GM21526 (cell line): ENCODE results near the gene DLGAP5.

Experiments
- ATAC-seq: cut with Tn5 transposase; IDR thresholded peaks from one replicate; pipeline ENCODE4 v1.9.1; 2021; ENCODE audit warnings: moderate library complexity; ENCODE audit not compliant: unreplicated experiment, low FRiP score

The DLGAP5 gene, protein sequence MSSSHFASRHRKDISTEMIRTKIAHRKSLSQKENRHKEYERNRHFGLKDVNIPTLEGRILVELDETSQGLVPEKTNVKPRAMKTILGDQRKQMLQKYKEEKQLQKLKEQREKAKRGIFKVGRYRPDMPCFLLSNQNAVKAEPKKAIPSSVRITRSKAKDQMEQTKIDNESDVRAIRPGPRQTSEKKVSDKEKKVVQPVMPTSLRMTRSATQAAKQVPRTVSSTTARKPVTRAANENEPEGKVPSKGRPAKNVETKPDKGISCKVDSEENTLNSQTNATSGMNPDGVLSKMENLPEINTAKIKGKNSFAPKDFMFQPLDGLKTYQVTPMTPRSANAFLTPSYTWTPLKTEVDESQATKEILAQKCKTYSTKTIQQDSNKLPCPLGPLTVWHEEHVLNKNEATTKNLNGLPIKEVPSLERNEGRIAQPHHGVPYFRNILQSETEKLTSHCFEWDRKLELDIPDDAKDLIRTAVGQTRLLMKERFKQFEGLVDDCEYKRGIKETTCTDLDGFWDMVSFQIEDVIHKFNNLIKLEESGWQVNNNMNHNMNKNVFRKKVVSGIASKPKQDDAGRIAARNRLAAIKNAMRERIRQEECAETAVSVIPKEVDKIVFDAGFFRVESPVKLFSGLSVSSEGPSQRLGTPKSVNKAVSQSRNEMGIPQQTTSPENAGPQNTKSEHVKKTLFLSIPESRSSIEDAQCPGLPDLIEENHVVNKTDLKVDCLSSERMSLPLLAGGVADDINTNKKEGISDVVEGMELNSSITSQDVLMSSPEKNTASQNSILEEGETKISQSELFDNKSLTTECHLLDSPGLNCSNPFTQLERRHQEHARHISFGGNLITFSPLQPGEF

GRCh38 chr14:55191203-55192053, at the start of gene DLGAP5:
Gene DLGAP5, minus strand, starts transcription at chr14:55191585. Its CDS starts 2,406 bp downstream, at chr14:55189179.
- ATAC-seq: peak; percentile 95

DNA sequence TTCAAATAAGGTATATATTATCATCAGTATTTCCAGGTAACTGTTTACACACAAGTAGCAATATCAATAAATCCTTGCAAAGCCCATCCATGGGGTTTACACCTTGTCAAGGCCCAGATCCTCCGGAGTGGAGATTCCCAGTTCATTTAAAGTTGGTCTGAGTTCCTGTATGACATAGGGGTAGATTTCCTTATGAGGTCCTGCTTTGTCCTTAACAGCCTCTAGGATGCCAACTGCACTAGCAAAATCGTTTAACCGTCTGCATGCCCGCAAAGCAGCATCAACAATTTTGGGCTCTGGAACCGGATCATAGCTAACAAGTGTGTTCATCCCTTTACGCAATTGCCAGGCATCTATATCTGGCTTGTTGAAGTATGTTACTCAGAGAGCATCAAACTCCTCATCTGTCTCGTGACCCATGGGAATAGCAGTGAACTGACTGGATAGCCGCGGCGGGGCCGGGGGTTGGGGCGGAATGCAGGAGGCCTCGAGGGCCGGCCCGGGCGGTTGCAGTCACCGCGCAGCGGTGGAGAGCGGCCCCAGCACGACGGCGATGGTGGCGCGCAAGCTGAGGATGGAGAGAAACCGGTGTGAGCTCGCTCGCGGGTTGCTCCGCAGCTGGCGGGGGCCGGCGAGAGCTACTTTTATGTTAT, 49.3 kb upstream of the DLGAP5 start:
- ATAC-seq: no peak

- no peak for ATAC-seq
Measured at GRCh38 chr14:55239320-55239719, 47.9 kb upstream of the DLGAP5 start.

DNA sequence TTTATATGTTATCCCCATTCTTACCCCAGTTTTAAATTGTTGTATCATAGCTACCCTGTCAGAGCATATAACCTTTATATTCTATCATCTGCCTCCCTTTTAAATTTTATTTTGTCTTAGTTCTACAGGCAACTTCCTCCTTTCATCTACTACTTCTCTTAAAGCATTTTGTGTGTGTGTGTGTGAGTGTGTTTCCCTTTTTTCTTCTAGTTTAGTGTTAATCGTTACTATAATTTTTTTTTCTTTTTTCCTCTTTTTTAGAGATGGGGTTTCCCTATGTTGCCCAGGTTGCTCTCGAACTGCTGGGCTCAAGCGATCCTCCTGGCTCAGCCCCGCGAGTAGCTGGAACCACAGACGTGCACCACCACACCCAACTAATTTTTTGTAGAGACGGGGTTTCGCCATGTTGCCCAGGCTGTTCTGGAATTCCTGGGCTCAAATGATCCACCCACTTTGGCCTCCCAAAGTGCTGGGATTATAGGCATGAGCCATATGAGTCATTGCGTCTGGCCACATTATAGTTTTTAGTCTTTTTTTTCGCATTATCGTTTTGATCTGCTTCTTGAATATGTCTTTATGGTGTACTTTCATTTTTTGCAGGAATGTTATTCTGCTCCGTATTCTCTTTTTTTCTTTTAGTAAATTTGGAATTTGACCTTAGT, 46.8 kb upstream of the DLGAP5 start:
- ATAC-seq: no peak

DNA sequence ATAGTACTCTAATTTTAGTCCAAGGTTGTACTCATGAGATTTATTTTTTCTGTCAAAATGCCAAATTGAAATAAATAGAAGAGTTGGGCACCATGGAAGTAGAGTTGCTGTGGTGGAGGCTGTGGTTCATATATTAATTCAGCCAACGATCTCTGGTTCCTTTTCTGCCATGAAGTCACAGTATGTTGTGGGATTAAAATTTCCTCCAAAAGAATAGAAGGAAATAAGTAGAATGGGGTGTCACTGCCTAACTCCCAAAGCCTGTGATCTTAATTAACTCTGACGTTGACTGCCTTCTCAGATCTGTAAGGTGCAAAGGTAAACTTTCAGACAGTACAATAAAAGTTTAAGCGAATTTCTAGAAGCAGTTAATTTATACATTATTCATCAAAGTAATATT, 42.2 kb upstream of the DLGAP5 start:
- ATAC-seq: no peak

- no peak for ATAC-seq
Measured at GRCh38 chr14:55228261-55228660, 36.9 kb upstream of the DLGAP5 start.

GRCh38 chr14:55223364-55223763, 32.0 kb upstream of the DLGAP5 start:
- ATAC-seq: no peak

DNA sequence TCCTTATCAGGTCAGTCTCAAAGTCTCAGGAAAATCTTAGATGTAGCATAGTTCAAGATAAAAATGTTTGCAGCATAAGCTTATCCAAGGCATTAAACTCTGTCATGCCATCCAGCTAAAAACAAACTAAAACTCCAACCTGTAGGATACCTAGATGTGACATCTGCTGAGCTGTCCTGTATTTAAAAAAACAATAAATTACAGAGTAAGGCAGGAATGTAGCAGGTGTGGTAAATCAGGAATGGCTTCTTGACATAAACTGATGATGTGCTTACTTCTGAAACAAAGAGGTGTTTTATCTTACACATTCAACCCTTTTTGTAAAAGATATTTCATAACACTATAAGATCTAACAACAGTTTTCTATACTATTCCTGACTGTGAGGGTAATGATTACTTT, 30.6 kb upstream of the DLGAP5 start:
- no peak for ATAC-seq

- no peak for ATAC-seq
Measured at GRCh38 chr14:55221186-55221585, 29.8 kb upstream of the DLGAP5 start.

DNA sequence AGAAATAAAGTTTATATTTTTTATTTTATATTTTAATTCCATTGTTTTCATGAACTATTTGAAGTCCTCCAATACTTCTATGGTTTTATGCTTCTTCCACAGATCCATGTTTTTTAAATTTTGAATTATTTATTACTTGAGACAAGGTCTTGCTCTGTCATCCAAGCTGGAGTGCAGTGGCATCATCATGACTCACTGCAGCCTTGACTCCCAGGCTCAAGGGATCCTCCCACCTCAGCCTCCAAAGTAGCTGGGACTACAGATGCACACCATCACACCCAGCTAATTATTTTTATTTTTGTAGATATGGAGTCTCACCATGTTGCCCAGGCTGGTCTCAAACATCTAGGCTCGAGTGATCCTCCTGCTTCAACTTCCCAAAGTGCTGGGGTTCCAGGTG, 28.8 kb upstream of the DLGAP5 start:
- ATAC-seq: no peak

GRCh38 chr14:55212634-55213033, 21.2 kb upstream of the DLGAP5 start:
- ATAC-seq: no peak

DNA sequence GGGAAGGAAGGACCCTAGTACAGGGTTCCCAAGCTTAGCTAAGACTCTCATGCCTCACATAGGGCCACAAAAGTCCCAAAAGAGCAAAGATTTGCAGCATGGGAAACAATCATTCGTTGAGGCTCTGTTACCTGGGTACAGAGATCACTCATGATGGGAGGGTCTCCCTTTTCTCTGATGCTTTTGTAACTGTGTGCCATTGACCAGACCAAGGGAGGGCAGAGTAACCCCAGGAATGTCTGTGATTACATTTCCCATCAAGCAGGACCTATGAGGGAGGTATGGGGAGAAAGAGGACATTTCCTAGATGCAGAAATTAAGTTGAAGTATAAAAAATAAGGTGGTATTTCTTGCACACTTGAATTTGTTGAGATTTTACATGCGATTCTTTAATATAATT, 16.4 kb upstream of the DLGAP5 start:
- no peak for ATAC-seq

DNA sequence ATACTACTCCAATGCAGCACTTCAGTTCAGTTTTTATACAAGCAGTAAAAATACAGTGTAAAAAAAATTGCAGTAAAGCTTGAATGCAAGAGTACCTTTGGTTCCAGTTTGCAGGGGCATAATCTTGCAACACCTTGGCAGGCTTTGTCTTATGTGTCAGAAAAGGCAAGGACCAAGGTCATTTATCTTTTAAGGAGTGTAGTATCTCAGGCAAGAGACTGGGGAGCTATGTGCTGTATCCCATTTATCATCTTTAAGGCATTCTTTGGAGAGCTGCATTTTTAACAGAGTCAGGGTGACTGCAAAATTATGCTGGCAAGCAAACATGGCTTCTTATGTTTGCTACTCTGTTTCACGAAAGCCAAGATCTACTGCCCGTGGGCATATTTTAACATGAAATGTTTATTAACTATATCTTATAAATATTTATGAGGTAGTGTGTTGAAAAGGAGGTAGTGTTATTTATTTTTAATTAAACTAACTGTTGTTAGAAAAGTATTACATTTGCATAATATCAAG, 14.8 kb upstream of the DLGAP5 start:
- ATAC-seq: no peak

DNA sequence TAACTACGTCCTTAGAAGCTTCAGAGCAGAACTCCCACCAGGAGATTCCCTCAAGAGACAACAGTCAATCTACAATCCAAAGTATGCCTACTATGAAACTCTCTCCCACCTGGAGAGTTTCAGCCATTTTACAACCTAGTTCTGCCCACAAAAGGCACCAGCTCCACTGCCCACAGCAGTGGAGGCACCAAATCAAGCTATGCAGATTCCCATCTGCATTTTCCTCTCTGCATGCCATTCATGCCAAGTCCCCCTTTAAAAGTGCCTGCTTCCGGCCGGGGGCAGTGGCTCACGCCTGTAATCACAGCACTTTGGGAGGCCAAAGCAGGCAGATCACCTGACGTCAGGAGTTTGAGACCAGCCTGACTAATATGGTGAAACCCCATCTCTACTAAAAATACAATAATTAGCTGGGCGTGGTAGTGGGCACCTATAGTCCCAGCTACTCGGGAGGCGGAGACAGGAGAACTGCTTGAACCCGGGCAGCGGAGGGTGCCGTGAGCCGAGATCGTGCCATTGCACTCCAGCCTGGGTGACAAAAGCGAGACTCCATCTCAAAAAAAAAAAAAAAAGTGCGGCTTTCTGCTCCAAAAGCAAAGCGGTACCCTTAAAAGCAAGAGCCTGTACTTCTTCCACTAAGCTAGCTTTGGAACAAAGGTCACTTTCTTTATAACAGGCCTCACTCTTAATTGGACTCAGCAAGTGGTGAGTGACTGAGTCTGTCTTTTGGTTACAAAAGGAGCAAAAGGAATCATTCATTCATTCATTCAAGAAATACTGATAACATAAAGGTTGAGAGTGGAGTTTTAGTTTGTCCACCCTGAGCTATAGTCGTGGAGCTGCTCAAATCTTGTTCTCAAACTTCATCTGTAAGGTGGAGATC, 10.1 kb upstream of the DLGAP5 start:
- no peak for ATAC-seq

GRCh38 chr14:55200651-55201050, 9.3 kb upstream of the DLGAP5 start:
- ATAC-seq: no peak

GRCh38 chr14:55198749-55199148, 7.4 kb upstream of the DLGAP5 start:
- no peak for ATAC-seq

DNA sequence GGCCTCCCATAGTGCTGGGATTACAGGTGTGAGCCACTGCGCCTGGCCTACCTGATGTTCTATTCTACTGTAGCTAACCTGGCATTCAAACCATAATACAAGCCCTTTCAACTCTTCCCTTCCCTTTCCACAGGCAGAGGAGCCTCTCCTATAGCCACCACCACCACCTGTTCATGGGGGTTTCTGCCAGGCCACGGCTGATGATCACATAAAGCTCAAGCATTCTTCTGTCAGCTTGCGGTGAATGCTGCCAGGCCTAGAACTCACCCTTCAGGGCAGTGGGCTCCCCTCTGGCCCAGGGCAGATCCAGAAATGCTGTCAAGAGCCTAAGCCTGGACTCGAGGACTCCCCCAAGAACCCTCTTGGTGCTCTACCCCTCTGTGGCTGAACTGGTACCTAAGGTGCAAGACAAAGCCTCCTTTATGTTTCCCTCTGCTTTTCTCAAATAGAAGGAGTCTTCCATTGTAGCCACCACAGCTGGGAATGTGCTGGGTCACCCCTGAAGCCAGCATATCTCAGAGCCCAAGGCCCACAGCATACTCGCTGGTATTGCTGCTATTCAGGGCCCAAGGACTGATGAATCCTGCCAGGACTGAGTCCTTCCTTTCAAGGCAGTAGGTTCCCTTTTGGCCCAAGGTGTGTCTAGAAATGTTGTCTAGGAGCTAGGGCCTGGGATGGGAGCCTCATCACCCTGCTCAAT, 3.4 kb upstream of the DLGAP5 start:
- ATAC-seq: no peak

DNA sequence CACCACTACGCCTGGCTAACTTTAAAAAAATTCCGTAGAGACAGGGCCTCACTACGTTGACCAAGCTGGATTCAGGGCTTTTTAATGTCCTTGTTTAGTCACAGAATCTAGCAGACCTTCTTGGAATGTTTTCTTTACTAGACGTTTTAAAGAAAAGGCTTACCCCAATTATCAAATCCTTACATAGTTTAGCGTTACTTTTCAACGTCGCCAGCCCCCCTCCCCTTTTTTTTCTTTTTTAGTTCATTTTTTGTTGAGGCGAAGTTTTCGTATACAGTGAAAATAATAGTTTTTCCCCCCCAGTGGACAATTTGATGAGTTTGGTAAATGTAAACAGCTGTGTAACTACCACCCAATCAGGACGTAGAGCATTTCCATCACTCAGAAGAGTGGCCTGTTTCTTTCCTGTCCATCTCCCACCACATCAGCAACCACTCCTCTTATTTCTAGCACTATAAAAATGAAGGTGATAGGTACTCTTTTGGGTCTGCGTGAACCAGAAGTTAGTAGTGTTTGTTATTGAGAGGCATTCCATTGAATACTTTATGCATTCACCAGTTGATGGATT, 753 bp upstream of the DLGAP5 start:
- ATAC-seq: no peak
